Sigmoid colon (tissue), 7 donors: ENCODE measurements around the gene ARHGAP22. TPM values are rescaled to one million over a fixed set of nuclear protein-coding genes. Genes with fewer than 3 reads are reported as not detected.

Experiments used
- DNase-seq: peaks from one replicate; pipeline ENCODE4 v3.0.0-alpha.2; 2019
- H3K27ac ChIP-seq, 4 donors: fragments of 200-600 bp; sonication (generic); one replicate each; pipeline ENCODE4 v1.5.1; 2016 to 2019; ENCODE audit warnings: mild to moderate bottlenecking in 1 of 4
- H3K27me3 ChIP-seq, 3 donors: fragments of 200-600 bp; sonication (generic); one replicate each; pipeline ENCODE4 v1.5.1; 2019; ENCODE audit warnings: mild to moderate bottlenecking in 1 of 3
- H3K36me3 ChIP-seq, 4 donors: fragments of 200-600 bp; sonication (generic); one replicate each; pipeline ENCODE4 v1.5.1; 2016 to 2019
- H3K4me1 ChIP-seq, 4 donors: fragments of 200-600 bp; sonication (generic); one replicate each; pipeline ENCODE4 v1.5.1; 2017 to 2019
- H3K4me3 ChIP-seq, 4 donors: fragments of 200-600 bp; sonication (generic); one replicate each; pipeline ENCODE4 v1.5.1; 2017 to 2019; ENCODE audit warnings: mild to moderate bottlenecking in 2 of 4, moderate library complexity in 1 of 4
- H3K9me3 ChIP-seq, 4 donors: fragments of 200-600 bp in 3 of 4; sonication (generic) in 3 of 4; one replicate each; pipeline versions ENCODE4 v1.5.1 to v1.6.1; 2013 to 2019
- EP300 ChIP-seq, 4 donors: sonication (generic); formaldehyde crosslinking; IDR thresholded peaks; one replicate each; pipeline ENCODE4 v1.6.1; 2017; ENCODE audit warnings: antibody characterized with exemption in 4 of 4
- POLR2A ChIP-seq, 2 donors: fragments of 450-650 bp; IDR thresholded peaks; one replicate each; pipeline ENCODE4 v1.6.1; 2016; ENCODE audit warnings: antibody characterized with exemption in 2 of 2, mild to moderate bottlenecking in 2 of 2, moderate library complexity in 2 of 2
- POLR2AphosphoS5 ChIP-seq, 4 donors: sonication (generic); formaldehyde crosslinking; IDR thresholded peaks; one replicate each; pipeline ENCODE4 v1.6.1; 2017; ENCODE audit warnings: antibody characterized with exemption in 4 of 4
- WGBS, 2 donors: extraction: QIAGEN DNeasy Blood & Tissue Kit; methylation state at CpG; one replicate each; pipeline ENCODE4 v1.1.7; 2013; 5-methylcytosine and 5-hydroxymethylcytosine counted together
- intact Hi-C: fragments of 100-400 bp; cut with DNase I; formaldehyde crosslinking; loops from one replicate; pipeline ENCODE4 v1.15.1; 2023
- polyA plus RNA-seq, 3 donors: library from polyadenylated mRNA; stranded (reverse); fragments of 200-250 nt; gene quantifications; one replicate each; pipeline ENCODE4 v1.2.3, GENCODE V29; 2013
- total RNA-seq, 4 donors: library from RNA; depleted of rRNA; stranded (reverse); fragments of >200 nt; gene quantifications; one replicate each; pipeline ENCODE4 v1.1.0, GENCODE V29; 2016
- TF ChIP-seq, protein P1 (sequence below), 4 experiments: fragments of 450-650 bp in 3 of 4; fragments of 200-600 bp in 1 of 4; IDR thresholded peaks; one replicate each; pipeline ENCODE4 v1.5.1; 2016 to 2019; ENCODE audit warnings: antibody characterized with exemption in 4 of 4, mild to moderate bottlenecking in 3 of 4, moderate library complexity in 2 of 4
- donor health status: healthy with polysubstance abuse.
- donor health status: Bipolar disorder and iron deficiency.
- donor health status: healthy.

The ARHGAP22 gene
- total and polyA plus RNA-seq, 7 donors, result 1.2 to 6.4 (median 3.1) TPM

DNA sequence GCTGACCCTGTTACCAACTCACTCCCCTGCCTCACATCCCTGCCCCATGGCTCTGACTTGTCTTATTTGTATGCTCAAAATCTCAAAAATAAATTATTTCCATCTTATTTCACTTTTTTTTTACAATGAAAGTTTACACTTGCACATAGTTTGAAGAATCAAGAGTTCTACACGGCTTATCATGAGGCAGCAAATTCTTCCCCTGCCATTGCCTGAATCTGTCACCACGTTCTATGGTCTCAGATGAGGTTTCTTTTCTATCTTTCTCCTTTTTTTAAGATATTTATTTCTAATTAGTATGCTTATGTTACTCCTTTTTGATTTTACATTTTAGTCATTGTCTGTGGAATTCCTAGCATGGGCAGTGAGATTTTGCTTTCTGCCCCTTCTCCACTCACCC, 28.4 kb downstream of the ARHGAP22 start:
- Histone ChIP-seq H3K36me3 (no peaks in the 10 kb centered on the region), H3K4me1 (peaks cover 0 to 31% (median 20%) of the 10 kb centered on the region in 4 donors), H3K27ac (no peak overlapping the region), H3K4me3 (no peak overlapping the region), H3K9me3 (no peaks in the 10 kb centered on the region), H3K27me3 (no peaks in the 10 kb centered on the region)
- TF ChIP-seq, protein P1, sequence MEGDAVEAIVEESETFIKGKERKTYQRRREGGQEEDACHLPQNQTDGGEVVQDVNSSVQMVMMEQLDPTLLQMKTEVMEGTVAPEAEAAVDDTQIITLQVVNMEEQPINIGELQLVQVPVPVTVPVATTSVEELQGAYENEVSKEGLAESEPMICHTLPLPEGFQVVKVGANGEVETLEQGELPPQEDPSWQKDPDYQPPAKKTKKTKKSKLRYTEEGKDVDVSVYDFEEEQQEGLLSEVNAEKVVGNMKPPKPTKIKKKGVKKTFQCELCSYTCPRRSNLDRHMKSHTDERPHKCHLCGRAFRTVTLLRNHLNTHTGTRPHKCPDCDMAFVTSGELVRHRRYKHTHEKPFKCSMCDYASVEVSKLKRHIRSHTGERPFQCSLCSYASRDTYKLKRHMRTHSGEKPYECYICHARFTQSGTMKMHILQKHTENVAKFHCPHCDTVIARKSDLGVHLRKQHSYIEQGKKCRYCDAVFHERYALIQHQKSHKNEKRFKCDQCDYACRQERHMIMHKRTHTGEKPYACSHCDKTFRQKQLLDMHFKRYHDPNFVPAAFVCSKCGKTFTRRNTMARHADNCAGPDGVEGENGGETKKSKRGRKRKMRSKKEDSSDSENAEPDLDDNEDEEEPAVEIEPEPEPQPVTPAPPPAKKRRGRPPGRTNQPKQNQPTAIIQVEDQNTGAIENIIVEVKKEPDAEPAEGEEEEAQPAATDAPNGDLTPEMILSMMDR (IDR thresholded peaks at IDR 0.05), result no peak
- TF ChIP-seq POLR2AphosphoS5 (IDR thresholded peaks at IDR 0.05), result no peak
- TF ChIP-seq POLR2A (IDR thresholded peaks at IDR 0.05), result no peak
- TF ChIP-seq EP300 (IDR thresholded peaks at IDR 0.05), result no peak
- 69 to 79% methylated on average over 2 of the region's 2 CpGs for WGBS, 2 donors
- DNase-seq, result no peak
- intact Hi-C loops, result no loop called here

GRCh38 chr10:48575901-48576300, 29.0 kb downstream of the ARHGAP22 start:
- no peak for DNase-seq
- no peaks in the 10 kb centered on the region for H3K9me3 ChIP-seq
- peaks cover 0 to 29% (median 20%) of the 10 kb centered on the region in 4 donors for H3K4me1 ChIP-seq
- H3K27ac ChIP-seq, result no peak overlapping the region
- H3K4me3 ChIP-seq, result no peak overlapping the region
- intact Hi-C loops, result no loop called here
- no peaks in the 10 kb centered on the region for H3K27me3 ChIP-seq
- TF ChIP-seq, protein P1 (IDR thresholded peaks at IDR 0.05), result no peak
- no peak for TF ChIP-seq POLR2AphosphoS5 (IDR thresholded peaks at IDR 0.05)
- TF ChIP-seq EP300 (IDR thresholded peaks at IDR 0.05), result no peak
- TF ChIP-seq POLR2A (IDR thresholded peaks at IDR 0.05), result no peak
- H3K36me3 ChIP-seq, result no peaks in the 10 kb centered on the region
- 90 to 95% methylated on average over 4 of the region's 4 CpGs for WGBS, 2 donors

- no peaks in the 10 kb centered on the region for H3K27me3 ChIP-seq
- no peaks in the 10 kb centered on the region for H3K36me3 ChIP-seq
- no peak for TF ChIP-seq POLR2A (IDR thresholded peaks at IDR 0.05)
- TF ChIP-seq EP300 (IDR thresholded peaks at IDR 0.05), result no peak
- TF ChIP-seq, protein P1 (IDR thresholded peaks at IDR 0.05), result no peak
- TF ChIP-seq POLR2AphosphoS5 (IDR thresholded peaks at IDR 0.05), result no peak
- DNase-seq, result no peak
- intact Hi-C loops, result no loop called here
- peaks cover 0 to 19% (median 13%) of the 10 kb centered on the region in 4 donors for H3K4me1 ChIP-seq
- H3K4me3 ChIP-seq, result no peak overlapping the region
- no peaks in the 10 kb centered on the region for H3K9me3 ChIP-seq
- WGBS, 2 donors, result 80 to 81% methylated on average over 6 of the region's 6 CpGs
- no peak overlapping the region for H3K27ac ChIP-seq
Observed at GRCh38 chr10:48574817-48575380, 30.0 kb downstream of the ARHGAP22 start.

GRCh38 chr10:48574322-48574796, 30.5 kb downstream of the ARHGAP22 start:
- Histone ChIP-seq H3K36me3 (no peaks in the 10 kb centered on the region), H3K27me3 (no peaks in the 10 kb centered on the region), H3K27ac (no peak overlapping the region), H3K4me1 (peaks cover 0 to 13% (median 7%) of the 10 kb centered on the region in 4 donors), H3K4me3 (no peak overlapping the region), H3K9me3 (no peaks in the 10 kb centered on the region)
- intact Hi-C loops, result no loop called here
- no peak for DNase-seq
- 71 to 87% methylated on average over 5 of the region's 5 CpGs for WGBS, 2 donors
- TF ChIP-seq POLR2AphosphoS5 (IDR thresholded peaks at IDR 0.05) (no peak), EP300 (IDR thresholded peaks at IDR 0.05) (no peak), POLR2A (IDR thresholded peaks at IDR 0.05) (no peak)
- TF ChIP-seq, protein P1 (IDR thresholded peaks at IDR 0.05), result no peak

- no peak for TF ChIP-seq EP300 (IDR thresholded peaks at IDR 0.05)
- TF ChIP-seq, protein P1 (IDR thresholded peaks at IDR 0.05), result no peak
- no peak for TF ChIP-seq POLR2AphosphoS5 (IDR thresholded peaks at IDR 0.05)
- no peak for TF ChIP-seq POLR2A (IDR thresholded peaks at IDR 0.05)
- no peak overlapping the region for H3K27ac ChIP-seq
- peaks cover 0 to 2% (median 1%) of the 10 kb centered on the region in 4 donors for H3K4me1 ChIP-seq
- H3K4me3 ChIP-seq, result no peak overlapping the region
- H3K9me3 ChIP-seq, result no peaks in the 10 kb centered on the region
- no peak for DNase-seq
- WGBS, 2 donors, result 88 to 93% methylated on average over 5 of the region's 5 CpGs
- intact Hi-C loops, result no loop called here
- H3K27me3 ChIP-seq, result no peaks in the 10 kb centered on the region
- H3K36me3 ChIP-seq, result no peaks in the 10 kb centered on the region
Observed at GRCh38 chr10:48573045-48573444, 31.8 kb downstream of the ARHGAP22 start.
